Muscle layer of duodenum (tissue), 2 donors: ENCODE measurements around the gene MIPOL1.
"Not testable (repeated sequence)": the region's sequence is repeated elsewhere in the genome, so short reads cannot be mapped to it uniquely, and the experiment has no call there.

Source experiments
- H3K27ac ChIP-seq: one replicate; pipeline ENCODE4 v1.7.0; 2013; ENCODE audit warnings: mild to moderate bottlenecking, low read length
- H3K27me3 ChIP-seq: one replicate; pipeline ENCODE4 v1.7.0; 2013; ENCODE audit warnings: low read depth, mild to moderate bottlenecking, control low read depth, low read length
- H3K36me3 ChIP-seq, 2 donors: one replicate each; pipeline ENCODE4 v1.7.0; 2013; ENCODE audit warnings: low read length in 2 of 2, control low read depth in 1 of 2, mild to moderate bottlenecking in 1 of 2; ENCODE audit not compliant: insufficient read depth in 2 of 2, control insufficient read depth in 1 of 2
- H3K4me1 ChIP-seq, 2 donors: one replicate each; pipeline ENCODE4 v1.7.0; 2013; ENCODE audit warnings: low read length in 2 of 2, mild to moderate bottlenecking in 2 of 2, control low read depth in 1 of 2, moderate library complexity in 1 of 2; ENCODE audit not compliant: insufficient read depth in 2 of 2, control insufficient read depth in 1 of 2
- H3K4me3 ChIP-seq, 2 donors: one replicate each; pipeline ENCODE4 v1.7.0; 2013; ENCODE audit warnings: low read length in 2 of 2, low read depth in 1 of 2, mild to moderate bottlenecking in 1 of 2
- H3K9me3 ChIP-seq, 2 donors: one replicate each; pipeline ENCODE4 v1.7.0; 2013; ENCODE audit warnings: low read length in 2 of 2, control low read depth in 1 of 2, mild to moderate bottlenecking in 1 of 2; ENCODE audit not compliant: control insufficient read depth in 1 of 2
- donor health status: healthy.

Gene MIPOL1

DNA sequence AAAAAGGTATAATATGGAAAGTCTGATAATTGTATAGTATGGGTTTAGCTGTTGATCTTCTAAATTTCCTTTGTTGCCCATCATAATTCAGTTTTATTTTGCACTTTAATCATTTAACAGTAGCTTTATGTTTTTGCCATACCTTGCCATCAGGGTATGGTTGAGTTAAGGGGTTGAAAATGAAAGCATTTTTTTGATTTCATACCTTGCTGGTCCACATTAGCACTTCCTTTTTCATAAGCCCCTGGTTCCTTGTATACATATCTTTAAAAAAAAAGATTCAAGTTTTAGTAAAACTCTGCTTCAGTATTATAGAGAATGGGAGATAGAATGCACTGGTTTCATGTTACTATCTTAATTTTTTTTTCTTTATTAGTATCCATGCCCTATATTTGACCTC, 71.1 kb downstream of the MIPOL1 start:
- no peak overlapping the region for H3K27ac ChIP-seq
- no peaks in the 10 kb centered on the region for H3K27me3 ChIP-seq
- no peaks in the 10 kb centered on the region for H3K4me1 ChIP-seq
- no peak overlapping the region for H3K4me3 ChIP-seq
- peaks cover 0 to 5% of the 10 kb centered on the region in 2 donors for H3K36me3 ChIP-seq
- no peaks in the 10 kb centered on the region for H3K9me3 ChIP-seq

DNA sequence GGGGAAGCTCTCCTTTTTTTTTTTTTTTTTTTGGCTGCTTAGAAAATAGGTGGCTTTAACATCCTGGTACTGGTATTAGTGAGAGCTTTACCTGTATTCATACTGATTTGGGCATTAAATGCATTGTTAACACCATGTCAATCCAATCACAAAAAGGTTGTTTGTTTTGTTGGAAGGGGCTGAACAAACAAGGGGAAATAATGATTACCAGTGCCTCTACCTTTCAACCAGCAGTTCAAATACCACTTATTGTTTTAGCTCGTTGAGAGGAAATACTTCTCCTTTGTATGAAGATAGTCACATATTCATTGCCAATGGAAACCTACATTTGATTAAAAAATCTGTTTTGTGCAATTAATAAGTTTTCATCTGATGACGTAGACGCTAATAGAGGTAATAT, 72.9 kb downstream of the MIPOL1 start:
- peaks cover 0 to 5% of the 10 kb centered on the region in 2 donors for H3K36me3 ChIP-seq
- no peaks in the 10 kb centered on the region for H3K4me1 ChIP-seq
- no peak overlapping the region for H3K27ac ChIP-seq

DNA sequence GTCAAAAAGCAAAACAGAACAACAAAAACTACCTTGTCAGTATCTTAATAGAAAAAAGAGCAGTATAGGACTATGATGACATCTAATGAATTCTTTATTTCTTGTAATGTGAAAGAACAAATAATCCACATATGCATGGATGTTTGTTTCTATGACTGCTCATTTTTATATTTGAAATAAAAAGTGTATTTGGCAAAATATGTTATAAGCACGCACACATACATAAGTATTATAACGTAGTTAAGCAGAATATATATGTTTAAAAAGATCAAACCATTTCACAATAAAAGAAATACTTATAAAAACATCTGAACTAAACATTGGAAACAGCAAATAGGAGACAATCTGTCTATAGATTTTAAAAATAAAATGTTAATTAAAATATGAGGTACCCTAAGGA, 74.8 kb downstream of the MIPOL1 start:
- no peaks in the 10 kb centered on the region for H3K36me3 ChIP-seq
- H3K9me3 ChIP-seq = no peaks in the 10 kb centered on the region
- H3K4me1 ChIP-seq = no peaks in the 10 kb centered on the region
- no peak overlapping the region for H3K4me3 ChIP-seq
- H3K27me3 ChIP-seq = no peaks in the 10 kb centered on the region
- H3K27ac ChIP-seq = no peak overlapping the region

More for the DNA sequence above, 72.9 kb downstream of the MIPOL1 start:
- H3K4me3 ChIP-seq = no peak overlapping the region
- no peaks in the 10 kb centered on the region for H3K9me3 ChIP-seq
- no peaks in the 10 kb centered on the region for H3K27me3 ChIP-seq

DNA sequence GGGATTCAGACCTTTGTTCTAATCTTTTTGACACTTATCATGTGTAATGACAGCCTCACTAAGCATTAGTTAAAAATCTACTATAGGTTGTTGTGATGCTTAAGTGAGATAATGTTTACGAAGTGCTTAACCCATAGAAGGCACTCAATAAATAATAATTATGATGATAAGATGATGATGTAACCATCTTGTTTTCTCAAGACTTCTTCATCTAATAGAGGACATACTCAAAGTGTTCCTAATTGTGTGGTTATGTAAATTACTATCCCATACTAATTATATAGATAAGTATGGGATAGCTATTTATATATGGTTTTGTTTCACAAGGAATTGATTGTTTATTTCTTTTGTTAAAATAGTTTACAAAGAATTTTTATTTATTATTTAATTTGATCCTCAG, 76.9 kb downstream of the MIPOL1 start:
- H3K9me3 ChIP-seq = no peaks in the 10 kb centered on the region
- no peaks in the 10 kb centered on the region for H3K4me1 ChIP-seq
- no peak overlapping the region for H3K4me3 ChIP-seq
- H3K27ac ChIP-seq = no peak overlapping the region
- H3K27me3 ChIP-seq = no peaks in the 10 kb centered on the region
- no peaks in the 10 kb centered on the region for H3K36me3 ChIP-seq

DNA sequence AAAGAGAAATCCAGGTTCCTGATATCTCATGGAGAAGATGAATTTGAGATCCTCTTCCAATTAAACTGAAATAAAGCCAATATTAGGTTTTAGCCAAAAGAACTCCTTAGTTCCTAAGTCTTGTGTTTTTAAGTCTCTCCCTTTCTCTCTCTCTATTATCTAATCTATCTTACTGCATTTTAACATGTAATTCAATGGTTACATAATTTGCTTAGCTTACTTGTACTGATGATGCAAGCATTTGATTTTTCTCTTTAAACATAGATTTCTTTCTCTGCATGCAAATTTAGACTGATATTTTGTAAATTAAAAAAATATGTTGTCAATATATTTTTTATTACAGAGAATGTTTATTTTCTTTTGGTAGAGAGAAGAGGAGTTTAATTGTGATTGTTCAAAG, 78.2 kb downstream of the MIPOL1 start:
- Histone ChIP-seq H3K4me3 (no peak overlapping the region), H3K36me3 (peaks cover 0 to 3% of the 10 kb centered on the region in 2 donors), H3K27me3 (no peaks in the 10 kb centered on the region), H3K27ac (no peak overlapping the region), H3K4me1 (no peaks in the 10 kb centered on the region), H3K9me3 (no peaks in the 10 kb centered on the region)

DNA sequence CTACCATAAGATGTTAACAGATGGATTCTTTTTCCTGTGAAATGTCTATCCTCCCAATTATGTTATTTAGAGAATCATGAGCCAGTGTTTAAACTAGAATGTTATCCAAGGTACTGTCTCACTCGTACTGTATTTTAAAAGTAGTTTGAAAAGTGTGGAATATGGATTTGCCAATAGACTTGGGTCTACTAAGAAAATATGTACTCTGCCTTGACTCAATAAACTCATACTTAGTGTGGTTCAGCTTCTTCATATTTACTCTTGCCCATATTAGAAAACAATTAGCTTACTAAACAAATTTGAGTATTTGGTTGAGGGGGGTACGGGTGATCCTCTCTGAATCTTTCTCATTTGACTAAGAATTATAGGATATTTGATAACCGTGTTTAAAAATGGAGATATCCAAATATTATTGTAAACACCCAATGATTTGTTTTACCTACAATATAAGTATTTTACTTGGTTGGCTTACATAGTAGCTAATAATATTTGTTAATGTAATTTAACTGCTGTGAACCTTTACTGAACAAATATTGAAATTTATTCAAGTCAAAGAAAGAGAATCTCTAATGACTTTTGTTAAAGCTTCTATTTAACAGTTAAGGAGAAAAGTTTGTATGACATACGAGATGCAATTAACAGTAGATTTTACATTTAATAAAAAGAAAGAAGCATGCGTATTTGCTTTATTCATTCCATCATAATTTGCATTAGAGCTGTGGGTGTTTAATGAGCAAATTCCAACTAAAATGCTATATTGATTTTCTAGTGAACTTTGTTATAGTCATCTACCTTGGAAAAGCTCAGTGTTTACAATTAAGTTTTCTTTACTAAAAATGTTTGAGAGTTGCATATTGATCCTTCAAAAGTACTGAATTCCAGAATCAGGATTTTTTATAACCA, 81.2 kb downstream of the MIPOL1 start:
- peaks cover 0 to 3% of the 10 kb centered on the region in 2 donors for H3K36me3 ChIP-seq
- H3K9me3 ChIP-seq = no peaks in the 10 kb centered on the region
- no peaks in the 10 kb centered on the region for H3K4me1 ChIP-seq
- no peak overlapping the region for H3K4me3 ChIP-seq
- H3K27me3 ChIP-seq = no peaks in the 10 kb centered on the region
- no peak overlapping the region for H3K27ac ChIP-seq

DNA sequence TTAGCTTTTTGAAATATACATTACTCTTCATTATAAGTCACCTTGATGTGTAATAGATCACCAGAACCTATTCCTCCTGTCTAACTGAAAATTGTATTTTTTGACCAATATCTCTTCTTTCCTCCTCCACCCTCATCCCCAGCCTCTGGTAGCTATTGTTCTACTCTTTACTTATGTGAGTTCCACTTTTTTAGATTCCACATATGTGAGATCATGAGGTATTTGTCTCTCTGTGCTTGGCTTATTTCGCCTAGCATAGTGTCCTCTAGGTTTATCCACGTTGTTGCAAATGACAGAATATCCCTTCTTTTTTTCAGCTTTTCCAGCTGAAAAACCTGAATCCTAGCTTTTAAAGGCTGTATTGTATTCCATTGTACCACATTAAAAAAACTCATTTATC, 82.1 kb downstream of the MIPOL1 start:
- no peak overlapping the region for H3K4me3 ChIP-seq
- peaks cover 0 to 3% of the 10 kb centered on the region in 2 donors for H3K36me3 ChIP-seq
- H3K27me3 ChIP-seq = no peaks in the 10 kb centered on the region
- no peaks in the 10 kb centered on the region for H3K4me1 ChIP-seq
- H3K9me3 ChIP-seq = no peaks in the 10 kb centered on the region
- no peak overlapping the region for H3K27ac ChIP-seq

DNA sequence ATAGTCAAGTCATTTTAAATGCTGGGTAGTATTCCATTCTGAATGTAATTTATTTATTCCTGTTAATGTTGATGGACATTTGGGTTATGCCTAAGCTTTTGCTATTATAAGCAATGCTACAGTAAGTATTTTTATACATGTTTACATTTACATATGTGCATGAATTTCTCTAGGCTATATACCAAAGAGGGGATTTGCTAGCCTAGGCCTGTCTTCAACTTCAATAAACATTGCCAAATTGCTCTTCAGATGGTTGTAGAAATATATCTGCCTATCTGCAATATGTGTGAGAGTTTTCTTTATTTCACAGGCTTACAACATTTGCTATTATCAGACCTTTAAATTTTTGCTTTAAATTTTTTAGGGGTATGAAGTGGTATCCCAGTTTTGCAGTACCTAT, 87.0 kb downstream of the MIPOL1 start:
- Histone ChIP-seq H3K27me3 (no peaks in the 10 kb centered on the region), H3K9me3 (no peaks in the 10 kb centered on the region), H3K36me3 (peaks cover 3 to 17% of the 10 kb centered on the region in 2 donors), H3K27ac (no peak overlapping the region), H3K4me1 (no peaks in the 10 kb centered on the region), H3K4me3 (no peak overlapping the region)

DNA sequence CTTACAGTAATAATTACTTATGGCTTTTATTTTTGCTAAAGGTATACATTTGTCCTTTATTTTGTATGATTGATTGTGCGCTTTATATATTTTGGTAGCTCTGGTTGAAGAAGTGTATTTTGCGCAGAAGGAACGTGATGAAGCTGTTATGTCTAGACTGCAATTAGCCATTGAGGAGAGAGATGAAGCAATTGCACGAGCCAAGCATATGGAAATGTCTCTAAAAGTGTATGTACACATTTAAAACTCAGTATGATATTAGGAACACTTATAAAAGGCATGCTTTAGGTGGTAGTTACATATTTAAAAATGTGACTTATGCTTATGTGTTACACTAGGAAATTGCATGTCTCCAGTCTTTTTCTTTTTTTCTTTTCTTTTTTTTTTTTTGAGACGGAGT, 87.5 kb downstream of the MIPOL1 start:
- Histone ChIP-seq H3K4me3 (no peak overlapping the region), H3K4me1 (no peaks in the 10 kb centered on the region), H3K9me3 (no peaks in the 10 kb centered on the region), H3K27me3 (no peaks in the 10 kb centered on the region), H3K27ac (no peak overlapping the region), H3K36me3 (peaks cover 5 to 18% of the 10 kb centered on the region in 2 donors)

DNA sequence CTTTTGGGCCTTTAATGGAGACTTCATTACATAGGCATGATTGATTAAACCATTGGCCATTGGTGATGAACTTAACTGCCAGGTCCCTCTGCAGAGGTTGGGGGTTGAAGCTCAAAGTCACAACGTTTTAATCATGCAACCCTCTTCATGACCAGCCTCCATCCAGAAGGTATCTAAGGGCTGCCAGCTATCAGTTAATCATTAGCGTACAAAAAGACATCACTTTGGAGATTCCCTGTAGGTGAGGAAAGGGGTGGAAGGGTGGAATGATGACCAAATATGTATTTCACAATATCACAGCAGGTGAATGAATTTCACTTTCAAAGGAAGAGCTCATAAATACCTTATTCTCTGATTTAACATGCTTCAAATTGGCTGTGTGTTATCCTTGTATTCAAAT, 92.0 kb downstream of the MIPOL1 start:
- H3K27ac ChIP-seq = no peak overlapping the region
- H3K4me3 ChIP-seq = no peak overlapping the region
- H3K36me3 ChIP-seq = peaks cover 5 to 35% of the 10 kb centered on the region in 2 donors
- H3K27me3 ChIP-seq = no peaks in the 10 kb centered on the region
- H3K9me3 ChIP-seq = no peaks in the 10 kb centered on the region
- no peaks in the 10 kb centered on the region for H3K4me1 ChIP-seq

DNA sequence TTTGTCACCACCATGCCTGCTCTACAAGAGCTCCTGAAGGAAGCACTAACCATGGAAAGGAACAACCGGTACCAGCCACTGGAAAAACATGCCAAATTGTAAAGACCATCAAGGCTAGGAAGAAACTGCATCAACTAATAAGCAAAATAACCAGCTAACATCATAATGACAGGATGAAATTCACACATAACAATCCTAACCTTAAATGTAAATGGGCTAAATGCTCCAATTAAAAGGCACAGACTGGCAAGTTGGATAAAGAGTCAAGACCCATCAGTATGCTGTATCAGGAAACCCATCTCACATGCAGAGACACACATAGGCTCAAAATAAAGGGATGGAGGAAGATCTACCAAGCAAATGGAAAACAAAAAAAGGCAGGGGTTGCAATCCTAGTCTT, 97.5 kb downstream of the MIPOL1 start:
- H3K9me3 ChIP-seq, H3K4me3 ChIP-seq, H3K4me1 ChIP-seq, H3K27me3 ChIP-seq, H3K27ac ChIP-seq: not testable (repeated sequence)
- peaks cover 0 to 16% of the 10 kb centered on the region in 2 donors for H3K36me3 ChIP-seq

DNA sequence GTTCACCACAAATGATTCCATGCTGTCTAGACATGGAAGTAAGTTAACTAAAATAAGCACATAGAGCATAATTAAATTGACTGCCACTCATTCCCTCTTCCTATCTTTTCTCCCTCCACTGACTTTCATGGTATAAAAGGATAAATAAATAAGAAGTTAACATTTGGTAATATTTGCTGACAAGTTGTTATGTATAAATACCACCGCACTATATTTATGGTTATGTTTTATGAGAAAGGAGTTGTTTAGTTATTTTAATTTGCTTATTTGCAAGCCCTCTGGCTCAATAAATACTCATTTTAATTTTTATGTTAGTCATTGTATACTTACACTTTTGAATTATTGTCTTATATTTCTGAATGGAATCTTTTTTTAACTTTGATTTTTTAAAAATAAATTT, 113.5 kb downstream of the MIPOL1 start:
- H3K9me3 ChIP-seq = no peaks in the 10 kb centered on the region
- H3K4me1 ChIP-seq = no peaks in the 10 kb centered on the region
- peaks cover 0 to 7% of the 10 kb centered on the region in 2 donors for H3K36me3 ChIP-seq
- H3K27ac ChIP-seq = no peak overlapping the region
- no peak overlapping the region for H3K4me3 ChIP-seq
- H3K27me3 ChIP-seq = no peaks in the 10 kb centered on the region
